H9 (cell line): Measurements from ENCODE around the gene ST3GAL6. TPM values are rescaled to one million over a fixed set of nuclear protein-coding genes. Genes with fewer than 3 reads are reported as not detected.

Experiments
- DNase-seq: peaks from one replicate; pipeline ENCODE4 v3.0.0-alpha.2; 2017
- H2AFZ ChIP-seq: one replicate; pipeline ENCODE4 v1.6.1; 2013; ENCODE audit warnings: mild to moderate bottlenecking, low read length, control low read depth, moderate library complexity
- H2AK5ac ChIP-seq: 2 replicates; pipeline ENCODE4 v1.6.1; 2013; ENCODE audit warnings: low read length, control low read depth, mixed read lengths; ENCODE audit not compliant: insufficient read length
- H2BK120ac ChIP-seq: one replicate; pipeline ENCODE4 v1.6.1; 2013; ENCODE audit warnings: low read depth, mild to moderate bottlenecking, low read length, control low read depth, inconsistent platforms; ENCODE audit not compliant: poor library complexity, severe bottlenecking
- H2BK12ac ChIP-seq: 2 replicates; pipeline ENCODE4 v1.6.1; 2013; ENCODE audit warnings: low read length, control low read depth, mixed read lengths, low read depth; ENCODE audit not compliant: insufficient read length
- H2BK15ac ChIP-seq: 2 replicates; pipeline ENCODE4 v1.6.1; 2013; ENCODE audit warnings: low read depth, low read length, control low read depth
- H2BK20ac ChIP-seq: one replicate; pipeline ENCODE4 v1.6.1; 2013; ENCODE audit warnings: low read depth, mild to moderate bottlenecking, low read length, control low read depth, inconsistent platforms; ENCODE audit not compliant: poor library complexity, severe bottlenecking
- H2BK5ac ChIP-seq: 2 replicates; pipeline ENCODE4 v1.6.1; 2013; ENCODE audit warnings: low read length, control low read depth, mixed read lengths; ENCODE audit not compliant: insufficient read length
- H3K14ac ChIP-seq: 2 replicates; pipeline ENCODE4 v1.6.1; 2013; ENCODE audit warnings: low read length, control low read depth; ENCODE audit not compliant: insufficient read depth
- H3K18ac ChIP-seq: 2 replicates; pipeline ENCODE4 v1.6.1; 2013; ENCODE audit warnings: low read depth, mild to moderate bottlenecking, mixed read lengths, low read length, control low read depth; ENCODE audit not compliant: insufficient read length
- H3K23ac ChIP-seq: 2 replicates; pipeline ENCODE4 v1.6.1; 2013; ENCODE audit warnings: low read length, control low read depth, mixed read lengths, low read depth; ENCODE audit not compliant: insufficient read length
- H3K23me2 ChIP-seq: 2 replicates; pipeline ENCODE4 v1.6.1; 2013; ENCODE audit warnings: low read depth, mild to moderate bottlenecking, mixed read lengths, low read length, control low read depth; ENCODE audit not compliant: insufficient read length, poor library complexity, severe bottlenecking
- H3K27ac ChIP-seq: 2 replicates; pipeline ENCODE4 v1.5.1; 2013; ENCODE audit warnings: low read length, control low read depth, mixed read lengths, low read depth; ENCODE audit not compliant: insufficient read length
- H3K27me3 ChIP-seq: 2 replicates; pipeline ENCODE4 v1.6.1; 2013; ENCODE audit warnings: low read length, control low read depth, inconsistent platforms; ENCODE audit not compliant: insufficient read depth
- H3K4ac ChIP-seq: 2 replicates; pipeline ENCODE4 v1.6.1; 2013; ENCODE audit warnings: low read depth, mild to moderate bottlenecking, control low read depth, inconsistent platforms, low read length, moderate library complexity
- H3K4me1 ChIP-seq: 2 replicates; pipeline ENCODE4 v1.6.1; 2013; ENCODE audit warnings: low read length, control low read depth, inconsistent platforms; ENCODE audit not compliant: insufficient read depth
- H3K4me2 ChIP-seq: 2 replicates; pipeline ENCODE4 v1.6.1; 2013; ENCODE audit warnings: low read length, control low read depth, mixed read lengths; ENCODE audit not compliant: insufficient read length, insufficient read depth
- H3K56ac ChIP-seq: 2 replicates; pipeline ENCODE4 v1.6.1; 2013; ENCODE audit warnings: low read depth, mild to moderate bottlenecking, mixed read lengths, low read length, control low read depth; ENCODE audit not compliant: insufficient read length
- H3K79me1 ChIP-seq: 2 replicates; pipeline ENCODE4 v1.6.1; 2013; ENCODE audit warnings: low read depth, mild to moderate bottlenecking, moderate library complexity, low read length, control low read depth, inconsistent platforms; ENCODE audit not compliant: insufficient read depth, poor library complexity, severe bottlenecking
- H3K79me2 ChIP-seq: 2 replicates; pipeline ENCODE4 v1.6.1; 2013; ENCODE audit warnings: low read length, control low read depth, inconsistent platforms; ENCODE audit not compliant: insufficient read depth
- H3K9ac ChIP-seq: 2 replicates; pipeline ENCODE4 v1.6.1; 2013; ENCODE audit warnings: low read length, control low read depth, mixed read lengths; ENCODE audit not compliant: insufficient read length; ENCODE audit errors: extremely low read depth
- H3K9me3 ChIP-seq: one replicate; pipeline ENCODE4 v1.6.1; 2013; ENCODE audit warnings: low read depth, low read length, inconsistent platforms; ENCODE audit not compliant: control insufficient read depth
- H3T11ph ChIP-seq: one replicate; pipeline ENCODE4 v1.6.1; 2013; ENCODE audit warnings: mild to moderate bottlenecking, low read length, control low read depth, inconsistent platforms
- H4K20me1 ChIP-seq: one replicate; pipeline ENCODE4 v1.6.1; 2013; ENCODE audit not compliant: control insufficient read depth, insufficient read length, insufficient read depth
- H4K5ac ChIP-seq: 2 replicates; pipeline ENCODE4 v1.6.1; 2013; ENCODE audit warnings: low read depth, mild to moderate bottlenecking, mixed read lengths, low read length, control low read depth; ENCODE audit not compliant: insufficient read length
- H4K8ac ChIP-seq: replicated peaks from 2 replicates; pipeline ENCODE4 v1.6.1; 2013; ENCODE audit warnings: low read length, control low read depth, mixed read lengths, low read depth; ENCODE audit not compliant: insufficient read length
- H4K91ac ChIP-seq: 2 replicates; pipeline ENCODE4 v1.6.1; 2013; ENCODE audit warnings: low read depth, mild to moderate bottlenecking, moderate library complexity, mixed read lengths, low read length, control low read depth; ENCODE audit not compliant: insufficient read length
- H3K27ac Mint-ChIP-seq, 3 experiments: 2 replicates in 2 of 3; 3 replicates in 1 of 3; pipeline ENCODE4 v1.8.0; 2020 to 2021; ENCODE audit warnings: mixed read lengths in 3 of 3, mild to moderate bottlenecking in 1 of 3, moderate library complexity in 1 of 3
- H3K27me3 Mint-ChIP-seq: 2 replicates; pipeline ENCODE4 v1.8.0; 2021; ENCODE audit warnings: low read depth, mild to moderate bottlenecking, moderate library complexity, mixed read lengths
- H3K36me3 Mint-ChIP-seq, 3 experiments: 2 replicates in 2 of 3; 3 replicates in 1 of 3; pipeline ENCODE4 v1.8.0; 2020 to 2021; ENCODE audit warnings: low read depth in 3 of 3, mixed read lengths in 3 of 3; ENCODE audit not compliant: insufficient read depth in 1 of 3
- H3K4me1 Mint-ChIP-seq, 2 experiments: 2 replicates each; pipeline ENCODE4 v1.8.0; 2020; ENCODE audit warnings: mixed read lengths in 2 of 2
- H3K4me3 Mint-ChIP-seq, 2 experiments: 2 replicates in 1 of 2; 3 replicates in 1 of 2; pipeline ENCODE4 v1.8.0; 2020 to 2021; ENCODE audit warnings: mild to moderate bottlenecking in 2 of 2, mixed read lengths in 2 of 2, moderate library complexity in 1 of 2
- H3K9me3 Mint-ChIP-seq, 2 experiments: 2 replicates in 1 of 2; 3 replicates in 1 of 2; pipeline ENCODE4 v1.8.0; 2020; ENCODE audit warnings: mild to moderate bottlenecking in 2 of 2, mixed read lengths in 2 of 2, moderate library complexity in 1 of 2
- WGBS: extraction: QIAGEN DNeasy Blood & Tissue Kit; methylation state at CpG from one replicate; pipeline ENCODE4 v1.1.7; 2013; ENCODE audit warnings: missing lambda C conversion rate, low lambda C conversion rate, mixed read lengths; ENCODE audit not compliant: insufficient read length; ENCODE audit errors: extremely low coverage; 5-methylcytosine and 5-hydroxymethylcytosine counted together
- total RNA-seq: library from RNA; stranded (reverse); gene quantifications from 2 replicates; pipeline ENCODE4 v1.2.1, GENCODE V29; 2021
- TF ChIP-seq, protein P1 (sequence below): fragments of 200-600 bp; sonication (generic); conservative IDR thresholded peaks from 3 replicates; pipeline ENCODE4 v1.8.0; 2021; ENCODE audit warnings: antibody characterized with exemption, mild to moderate bottlenecking

Gene ST3GAL6
- total RNA-seq, 1 experiment from 2014 or later = 6.4 TPM

DNA sequence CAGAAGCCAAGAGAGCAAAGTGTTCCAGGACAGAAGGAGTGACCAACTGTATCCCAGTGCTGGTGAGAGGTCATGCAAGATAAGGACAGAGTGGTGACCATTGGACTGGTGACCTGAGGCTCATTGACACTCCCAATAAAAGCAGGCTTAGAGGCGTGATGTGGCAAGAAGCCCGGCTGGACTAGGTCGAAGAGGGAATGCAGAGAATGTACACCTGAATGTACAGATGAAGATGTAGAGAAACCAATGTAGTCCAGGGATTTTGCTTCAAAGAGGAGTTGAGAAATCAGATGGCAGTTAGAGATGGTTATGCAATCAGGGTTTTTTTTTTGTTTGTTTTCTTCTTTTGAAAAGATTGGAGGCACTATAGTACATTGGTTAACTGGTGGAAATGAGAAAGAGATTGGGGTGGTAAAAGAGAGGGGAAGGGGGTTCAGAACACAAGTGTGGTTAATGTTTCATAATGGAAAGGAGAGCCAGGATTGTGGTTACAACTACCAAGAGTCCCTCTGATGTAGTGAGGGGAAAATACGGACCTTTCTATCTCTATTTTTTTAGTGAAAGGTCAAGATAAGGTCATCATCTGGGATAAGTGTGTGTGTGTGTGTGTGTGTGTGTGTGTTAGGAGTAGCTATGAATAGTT lies 23.3 kb downstream of the ST3GAL6 start:
- no peaks in the 10 kb centered on the region for H3K79me2 ChIP-seq
- no peak overlapping the region for H2AK5ac ChIP-seq
- H3K9me3 ChIP-seq = no peaks in the 10 kb centered on the region
- WGBS = no CpG with 5 or more reads among the region's 4 CpGs
- no peaks in the 10 kb centered on the region for H3K4me1 Mint-ChIP-seq
- H3K18ac ChIP-seq = no peak overlapping the region
- H3K4me3 Mint-ChIP-seq = no peak overlapping the region
- no peak overlapping the region for H2AFZ ChIP-seq
- H2BK12ac ChIP-seq = no peak overlapping the region
- H3K56ac ChIP-seq = no peak overlapping the region
- H3K27me3 ChIP-seq = no peaks in the 10 kb centered on the region
- no peak for DNase-seq
- no peak overlapping the region for H4K8ac ChIP-seq
- no peak overlapping the region for H2BK15ac ChIP-seq
- H3K23me2 ChIP-seq = no peaks in the 10 kb centered on the region
- no peak overlapping the region for H2BK20ac ChIP-seq
- H3K4me2 ChIP-seq = no peak overlapping the region
- H4K5ac ChIP-seq = no peak overlapping the region
- no peak overlapping the region for H3K23ac ChIP-seq
- no peaks in the 10 kb centered on the region; a peak in 1 of 7 replicates for H3K36me3 Mint-ChIP-seq
- no peaks in the 10 kb centered on the region for H3K27me3 Mint-ChIP-seq
- no peaks in the 10 kb centered on the region for H3K9me3 Mint-ChIP-seq
- no peak overlapping the region for H4K91ac ChIP-seq
- no peak overlapping the region for H3K27ac Mint-ChIP-seq
- H3K14ac ChIP-seq = peak overlapping the region; percentile 29; the same call in 1 of the 2 replicates
- H3K79me1 ChIP-seq = no peaks in the 10 kb centered on the region
- H3K4ac ChIP-seq = no peak overlapping the region
- no peak overlapping the region for H3K9ac ChIP-seq
- peak overlapping the region; percentile 75 for H2BK5ac ChIP-seq
- no peaks in the 10 kb centered on the region for H4K20me1 ChIP-seq
- TF ChIP-seq, protein P1, sequence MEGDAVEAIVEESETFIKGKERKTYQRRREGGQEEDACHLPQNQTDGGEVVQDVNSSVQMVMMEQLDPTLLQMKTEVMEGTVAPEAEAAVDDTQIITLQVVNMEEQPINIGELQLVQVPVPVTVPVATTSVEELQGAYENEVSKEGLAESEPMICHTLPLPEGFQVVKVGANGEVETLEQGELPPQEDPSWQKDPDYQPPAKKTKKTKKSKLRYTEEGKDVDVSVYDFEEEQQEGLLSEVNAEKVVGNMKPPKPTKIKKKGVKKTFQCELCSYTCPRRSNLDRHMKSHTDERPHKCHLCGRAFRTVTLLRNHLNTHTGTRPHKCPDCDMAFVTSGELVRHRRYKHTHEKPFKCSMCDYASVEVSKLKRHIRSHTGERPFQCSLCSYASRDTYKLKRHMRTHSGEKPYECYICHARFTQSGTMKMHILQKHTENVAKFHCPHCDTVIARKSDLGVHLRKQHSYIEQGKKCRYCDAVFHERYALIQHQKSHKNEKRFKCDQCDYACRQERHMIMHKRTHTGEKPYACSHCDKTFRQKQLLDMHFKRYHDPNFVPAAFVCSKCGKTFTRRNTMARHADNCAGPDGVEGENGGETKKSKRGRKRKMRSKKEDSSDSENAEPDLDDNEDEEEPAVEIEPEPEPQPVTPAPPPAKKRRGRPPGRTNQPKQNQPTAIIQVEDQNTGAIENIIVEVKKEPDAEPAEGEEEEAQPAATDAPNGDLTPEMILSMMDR = no peak
- no peak overlapping the region for H3K27ac ChIP-seq
- no peak overlapping the region for H2BK120ac ChIP-seq
- H3T11ph ChIP-seq = no peak overlapping the region
- H3K4me1 ChIP-seq = no peaks in the 10 kb centered on the region
